ENCODE results near the gene MYCBP2.

The MYCBP2 gene

DNA sequence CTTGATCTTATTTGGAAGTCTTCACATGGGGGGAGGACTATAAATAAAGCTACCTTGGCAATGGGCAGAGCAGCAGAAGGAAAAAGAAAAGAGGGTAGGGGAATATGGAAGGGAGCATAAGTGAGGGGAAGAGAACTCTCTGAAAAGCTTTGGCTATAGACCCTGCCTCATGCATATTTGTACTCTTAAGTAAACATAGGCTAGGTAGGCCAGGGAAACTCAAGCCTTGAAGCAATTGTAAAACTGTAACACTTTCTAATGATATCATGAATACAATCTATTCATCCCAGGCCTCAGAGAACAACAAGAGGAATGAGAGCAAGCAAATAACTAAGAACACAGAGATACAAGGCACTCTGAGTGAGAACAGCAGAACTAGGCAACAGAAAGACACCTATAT, 20.4 kb downstream of the MYCBP2 start:
- no peak for DNase-seq (ENCODE audit: low read depth in 2 of 2)
- H3K4me3 ChIP-seq (replicated peaks in 1 of 2; ENCODE audit: low read depth in 2 of 2, low read length in 2 of 2), result no peak overlapping the region
- TF ChIP-seq, protein P1, sequence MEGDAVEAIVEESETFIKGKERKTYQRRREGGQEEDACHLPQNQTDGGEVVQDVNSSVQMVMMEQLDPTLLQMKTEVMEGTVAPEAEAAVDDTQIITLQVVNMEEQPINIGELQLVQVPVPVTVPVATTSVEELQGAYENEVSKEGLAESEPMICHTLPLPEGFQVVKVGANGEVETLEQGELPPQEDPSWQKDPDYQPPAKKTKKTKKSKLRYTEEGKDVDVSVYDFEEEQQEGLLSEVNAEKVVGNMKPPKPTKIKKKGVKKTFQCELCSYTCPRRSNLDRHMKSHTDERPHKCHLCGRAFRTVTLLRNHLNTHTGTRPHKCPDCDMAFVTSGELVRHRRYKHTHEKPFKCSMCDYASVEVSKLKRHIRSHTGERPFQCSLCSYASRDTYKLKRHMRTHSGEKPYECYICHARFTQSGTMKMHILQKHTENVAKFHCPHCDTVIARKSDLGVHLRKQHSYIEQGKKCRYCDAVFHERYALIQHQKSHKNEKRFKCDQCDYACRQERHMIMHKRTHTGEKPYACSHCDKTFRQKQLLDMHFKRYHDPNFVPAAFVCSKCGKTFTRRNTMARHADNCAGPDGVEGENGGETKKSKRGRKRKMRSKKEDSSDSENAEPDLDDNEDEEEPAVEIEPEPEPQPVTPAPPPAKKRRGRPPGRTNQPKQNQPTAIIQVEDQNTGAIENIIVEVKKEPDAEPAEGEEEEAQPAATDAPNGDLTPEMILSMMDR (IDR thresholded peaks at IDR 0.05; ENCODE audit: low read depth, low read length), result no peak

DNA sequence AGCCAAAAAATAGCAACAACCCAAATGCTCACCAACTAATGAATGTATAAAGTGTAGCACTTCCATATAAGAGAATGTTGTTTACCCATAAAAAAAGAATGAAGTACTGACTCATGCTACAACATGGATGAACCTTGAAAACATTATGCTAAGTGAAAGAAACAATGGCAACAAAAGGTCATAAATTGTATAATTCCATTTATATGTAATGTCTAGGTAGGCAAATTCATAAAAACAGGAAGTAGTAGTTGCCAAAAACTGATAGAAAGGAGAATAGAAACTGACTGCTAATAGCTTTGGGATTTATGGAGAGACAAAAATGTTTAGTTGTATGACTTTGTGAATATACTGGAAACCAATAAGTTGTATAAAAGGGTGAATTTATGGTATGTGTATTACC, 21.6 kb downstream of the MYCBP2 start:
- H3K4me3 ChIP-seq (replicated peaks in 1 of 2; ENCODE audit: low read depth in 2 of 2, low read length in 2 of 2), result no peak overlapping the region
- DNase-seq (ENCODE audit: low read depth in 2 of 2), result peak; percentile 45 to 57
- TF ChIP-seq, protein P1 (IDR thresholded peaks at IDR 0.05; ENCODE audit: low read depth, low read length), result no peak

DNA sequence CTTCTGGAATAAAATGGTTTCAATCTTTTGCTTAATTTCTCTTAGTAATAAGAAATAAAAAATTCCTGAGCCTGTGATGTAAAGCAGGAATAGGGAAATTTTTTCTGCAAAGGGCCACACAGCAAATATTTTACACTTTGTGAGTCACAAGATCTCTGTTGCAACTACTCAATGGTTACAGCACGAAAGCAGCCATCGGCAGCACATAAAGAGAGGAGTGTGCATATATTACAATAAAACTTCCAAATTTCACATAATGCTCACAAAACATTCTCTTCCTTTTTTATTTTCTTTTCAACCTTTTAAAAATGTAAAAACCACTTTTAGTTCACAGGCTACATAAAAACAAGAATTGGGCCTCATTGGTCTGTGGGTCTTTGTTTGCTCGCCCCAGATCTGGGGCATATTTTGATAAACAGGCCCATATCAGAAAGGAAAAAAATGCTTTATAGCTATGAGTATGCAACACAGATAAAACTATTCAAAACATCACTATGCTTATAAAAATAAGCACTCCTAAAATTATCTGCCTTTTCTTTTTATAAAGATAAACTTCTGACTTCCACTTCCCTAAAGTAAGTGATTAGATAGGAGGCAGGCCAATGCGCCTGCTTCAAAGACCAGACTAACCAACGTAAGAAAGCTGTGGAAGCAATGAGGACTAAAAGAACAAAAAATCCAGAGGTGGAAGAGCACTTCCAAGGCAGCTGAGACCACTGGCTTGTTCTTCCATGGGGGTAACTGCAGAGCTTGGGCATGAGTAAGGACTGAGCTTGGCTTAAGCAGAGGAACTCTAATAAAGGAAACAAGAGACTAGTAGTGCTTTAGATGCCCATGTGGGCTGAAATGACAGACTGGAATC, 26.5 kb downstream of the MYCBP2 start:
- H3K4me3 ChIP-seq (replicated peaks in 1 of 2; ENCODE audit: low read depth in 2 of 2, low read length in 2 of 2), result no peak overlapping the region
- TF ChIP-seq, protein P1 (IDR thresholded peaks at IDR 0.05; ENCODE audit: low read depth, low read length), result no peak
- DNase-seq (ENCODE audit: low read depth in 2 of 2), result peak; percentile 80 to 85

DNA sequence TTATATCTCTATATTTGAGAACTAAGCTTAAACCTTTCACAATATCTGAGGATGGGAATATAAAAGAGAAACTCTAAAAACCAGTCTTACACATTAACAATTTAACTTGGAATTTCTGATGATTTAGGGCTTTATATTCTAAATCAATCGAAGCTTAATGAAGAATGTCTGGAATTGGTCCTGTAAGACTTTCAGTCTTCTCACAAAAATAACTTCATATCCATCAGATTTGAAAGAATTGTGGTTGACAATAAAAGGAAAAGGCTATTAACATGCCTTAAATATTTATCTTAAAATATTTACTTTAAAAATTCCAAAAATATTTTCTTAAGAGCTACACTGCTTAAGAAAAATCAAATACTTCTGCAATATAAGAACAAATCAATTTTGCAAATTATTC, 27.3 kb downstream of the MYCBP2 start:
- TF ChIP-seq, protein P1 (IDR thresholded peaks at IDR 0.05; ENCODE audit: low read depth, low read length), result no peak
- no peak overlapping the region for H3K4me3 ChIP-seq (replicated peaks in 1 of 2; ENCODE audit: low read depth in 2 of 2, low read length in 2 of 2)
- DNase-seq (ENCODE audit: low read depth in 2 of 2), result no peak

DNA sequence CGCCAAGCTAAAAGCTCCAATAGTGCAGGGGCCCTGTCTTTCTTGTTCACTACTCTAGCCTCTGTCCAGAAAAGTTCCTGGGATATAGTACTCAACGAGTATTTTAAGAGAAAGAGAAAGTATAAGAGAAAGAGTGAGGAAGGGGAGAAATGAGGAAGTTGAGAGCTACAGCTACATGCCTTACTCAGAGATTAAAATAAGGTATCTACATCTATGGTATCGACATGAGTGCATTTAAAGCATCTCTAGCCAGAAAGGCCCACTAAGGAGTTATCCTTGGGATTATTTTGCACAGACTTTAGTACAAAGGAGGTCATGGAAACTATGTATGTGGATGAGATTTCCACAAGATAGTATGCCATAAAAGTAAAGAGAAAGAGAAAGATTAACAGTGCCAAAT, 28.5 kb downstream of the MYCBP2 start:
- H3K4me3 ChIP-seq (replicated peaks in 1 of 2; ENCODE audit: low read depth in 2 of 2, low read length in 2 of 2), result no peak overlapping the region
- DNase-seq (ENCODE audit: low read depth in 2 of 2), result no peak
- TF ChIP-seq, protein P1 (IDR thresholded peaks at IDR 0.05; ENCODE audit: low read depth, low read length), result no peak

DNA sequence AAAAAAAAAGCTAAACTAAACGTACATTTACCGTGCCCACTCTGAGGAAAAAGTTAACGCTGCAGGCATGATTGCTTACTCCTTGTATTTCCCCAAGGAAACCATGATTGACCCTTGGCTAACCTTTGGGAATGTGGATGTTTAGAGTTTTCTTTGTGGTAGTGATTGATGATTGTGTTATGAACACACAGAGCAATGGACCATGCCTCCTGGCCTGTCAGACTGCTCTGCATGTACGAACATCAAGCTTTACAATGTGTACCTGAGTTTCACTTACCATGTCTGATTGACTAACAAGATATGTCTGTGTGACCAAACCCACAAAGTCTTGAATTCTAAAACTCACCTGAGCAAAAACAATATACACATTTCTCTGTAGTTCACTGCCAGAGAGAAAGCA, 35.1 kb downstream of the MYCBP2 start:
- TF ChIP-seq, protein P1 (IDR thresholded peaks at IDR 0.05; ENCODE audit: low read depth, low read length), result no peak
- no peak for DNase-seq (ENCODE audit: low read depth in 2 of 2)
- H3K4me3 ChIP-seq (replicated peaks in 1 of 2; ENCODE audit: low read depth in 2 of 2, low read length in 2 of 2), result no peak overlapping the region
